ENCODE measurements around the gene NR5A1.

DNA sequence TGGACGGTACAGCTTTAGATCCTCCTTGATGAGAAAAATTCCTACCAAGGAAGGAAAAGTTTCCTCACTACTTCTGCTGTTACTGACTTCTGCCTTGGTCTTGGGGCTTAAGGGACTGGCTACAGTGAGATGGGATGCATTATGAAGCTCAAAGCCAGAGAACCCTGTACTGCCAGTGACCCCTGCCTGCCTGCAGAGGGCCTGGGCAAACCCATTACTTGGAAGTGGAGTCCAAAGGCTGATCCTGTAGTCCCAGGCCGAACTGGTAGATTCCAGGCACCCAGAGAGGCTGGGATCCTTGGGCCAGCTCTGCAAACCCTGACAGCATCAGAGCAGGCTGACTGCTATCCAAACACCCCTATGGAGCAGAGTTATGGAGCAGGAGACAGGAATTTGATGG is 25.7 kb upstream of the NR5A1 start:
- TF ChIP-seq, protein P1, sequence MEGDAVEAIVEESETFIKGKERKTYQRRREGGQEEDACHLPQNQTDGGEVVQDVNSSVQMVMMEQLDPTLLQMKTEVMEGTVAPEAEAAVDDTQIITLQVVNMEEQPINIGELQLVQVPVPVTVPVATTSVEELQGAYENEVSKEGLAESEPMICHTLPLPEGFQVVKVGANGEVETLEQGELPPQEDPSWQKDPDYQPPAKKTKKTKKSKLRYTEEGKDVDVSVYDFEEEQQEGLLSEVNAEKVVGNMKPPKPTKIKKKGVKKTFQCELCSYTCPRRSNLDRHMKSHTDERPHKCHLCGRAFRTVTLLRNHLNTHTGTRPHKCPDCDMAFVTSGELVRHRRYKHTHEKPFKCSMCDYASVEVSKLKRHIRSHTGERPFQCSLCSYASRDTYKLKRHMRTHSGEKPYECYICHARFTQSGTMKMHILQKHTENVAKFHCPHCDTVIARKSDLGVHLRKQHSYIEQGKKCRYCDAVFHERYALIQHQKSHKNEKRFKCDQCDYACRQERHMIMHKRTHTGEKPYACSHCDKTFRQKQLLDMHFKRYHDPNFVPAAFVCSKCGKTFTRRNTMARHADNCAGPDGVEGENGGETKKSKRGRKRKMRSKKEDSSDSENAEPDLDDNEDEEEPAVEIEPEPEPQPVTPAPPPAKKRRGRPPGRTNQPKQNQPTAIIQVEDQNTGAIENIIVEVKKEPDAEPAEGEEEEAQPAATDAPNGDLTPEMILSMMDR (IDR thresholded peaks at IDR 0.05) = no peak
- no peak for TF ChIP-seq POLR2A (IDR thresholded peaks at IDR 0.05)

Measured in thyroid gland (tissue), 4 donors.